ENCODE measurements around the gene C14orf180. TPM values are rescaled to one million over a fixed set of nuclear protein-coding genes. Genes with fewer than 3 reads are reported as not detected.

Gene C14orf180
- total RNA-seq, 3 donors from 2014 or later (not counting 1 experiment from before 2014, with no cell fraction given), result not detected

DNA sequence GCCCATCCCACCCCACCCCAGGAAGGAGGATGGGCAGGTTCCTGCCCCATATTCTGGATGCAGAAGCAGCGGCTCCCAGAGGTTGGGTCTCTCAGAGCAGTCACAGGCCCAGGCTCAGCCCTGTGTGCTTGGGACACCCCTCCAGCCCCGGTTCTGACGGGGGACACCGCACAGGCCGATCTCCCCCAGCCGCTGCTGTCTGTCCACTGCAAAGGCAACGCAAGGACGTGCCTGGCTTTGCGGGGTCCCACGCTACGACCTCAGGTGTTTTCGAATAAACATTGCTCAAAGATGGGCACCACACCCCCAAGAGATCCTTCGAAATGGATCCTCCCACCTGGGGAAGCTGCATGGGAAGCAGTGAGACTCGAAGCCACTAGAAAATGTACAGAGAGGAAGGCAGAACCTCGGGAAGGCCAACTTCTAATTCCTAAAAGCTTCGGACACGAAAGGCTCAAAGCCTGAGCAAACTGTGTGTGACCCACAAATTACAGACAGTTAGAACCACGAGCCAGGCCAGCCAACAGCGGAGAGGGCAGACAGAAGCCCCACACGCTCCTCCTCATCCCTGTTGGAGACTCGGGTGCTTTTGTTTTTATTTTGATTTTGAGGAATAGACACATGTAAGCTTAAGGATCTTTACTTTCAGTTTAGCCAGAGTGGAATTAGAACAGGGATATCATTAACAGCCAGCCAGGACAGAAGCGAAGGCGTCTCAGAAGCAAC is 10.8 kb downstream of the C14orf180 start:
- Histone ChIP-seq H3K27ac (ENCODE audit: low read length) (no peak overlapping the region), H3K36me3 (ENCODE audit: control insufficient read depth, insufficient read depth, low read length) (no peaks in the 10 kb centered on the region), H3K4me3 (ENCODE audit: low read length) (no peak overlapping the region), H3K4me1 (ENCODE audit: control insufficient read depth, insufficient read depth, low read length) (no peaks in the 10 kb centered on the region), H3K9me3 (ENCODE audit: control insufficient read depth, insufficient read depth, low read length) (no peaks in the 10 kb centered on the region), H3K27me3 (ENCODE audit: control insufficient read depth, insufficient read depth, low read length) (no peaks in the 10 kb centered on the region)
- DNase-seq (no peak), ATAC-seq (no peak)
- WGBS (ENCODE audit: insufficient coverage), result 80% methylated on average over 23 of the region's 23 CpGs
- no peaks in the 10 kb centered on the region for H3K36me3 Mint-ChIP-seq
- TF ChIP-seq, protein P1, sequence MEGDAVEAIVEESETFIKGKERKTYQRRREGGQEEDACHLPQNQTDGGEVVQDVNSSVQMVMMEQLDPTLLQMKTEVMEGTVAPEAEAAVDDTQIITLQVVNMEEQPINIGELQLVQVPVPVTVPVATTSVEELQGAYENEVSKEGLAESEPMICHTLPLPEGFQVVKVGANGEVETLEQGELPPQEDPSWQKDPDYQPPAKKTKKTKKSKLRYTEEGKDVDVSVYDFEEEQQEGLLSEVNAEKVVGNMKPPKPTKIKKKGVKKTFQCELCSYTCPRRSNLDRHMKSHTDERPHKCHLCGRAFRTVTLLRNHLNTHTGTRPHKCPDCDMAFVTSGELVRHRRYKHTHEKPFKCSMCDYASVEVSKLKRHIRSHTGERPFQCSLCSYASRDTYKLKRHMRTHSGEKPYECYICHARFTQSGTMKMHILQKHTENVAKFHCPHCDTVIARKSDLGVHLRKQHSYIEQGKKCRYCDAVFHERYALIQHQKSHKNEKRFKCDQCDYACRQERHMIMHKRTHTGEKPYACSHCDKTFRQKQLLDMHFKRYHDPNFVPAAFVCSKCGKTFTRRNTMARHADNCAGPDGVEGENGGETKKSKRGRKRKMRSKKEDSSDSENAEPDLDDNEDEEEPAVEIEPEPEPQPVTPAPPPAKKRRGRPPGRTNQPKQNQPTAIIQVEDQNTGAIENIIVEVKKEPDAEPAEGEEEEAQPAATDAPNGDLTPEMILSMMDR (IDR thresholded peaks at IDR 0.05), result no peak
- intact Hi-C loops (cut with micrococcal nuclease), result no loop called here
- no peak overlapping the region for H3K27ac Mint-ChIP-seq
- H3K4me1 Mint-ChIP-seq, result no peaks in the 10 kb centered on the region
- H3K4me3 Mint-ChIP-seq, result no peak overlapping the region
- no peaks in the 10 kb centered on the region for H3K9me3 Mint-ChIP-seq
- H3K27me3 Mint-ChIP-seq (ENCODE audit: low read depth in 2 of 2), result peaks cover 0 to 5% of the 10 kb centered on the region in 2 donors

DNA sequence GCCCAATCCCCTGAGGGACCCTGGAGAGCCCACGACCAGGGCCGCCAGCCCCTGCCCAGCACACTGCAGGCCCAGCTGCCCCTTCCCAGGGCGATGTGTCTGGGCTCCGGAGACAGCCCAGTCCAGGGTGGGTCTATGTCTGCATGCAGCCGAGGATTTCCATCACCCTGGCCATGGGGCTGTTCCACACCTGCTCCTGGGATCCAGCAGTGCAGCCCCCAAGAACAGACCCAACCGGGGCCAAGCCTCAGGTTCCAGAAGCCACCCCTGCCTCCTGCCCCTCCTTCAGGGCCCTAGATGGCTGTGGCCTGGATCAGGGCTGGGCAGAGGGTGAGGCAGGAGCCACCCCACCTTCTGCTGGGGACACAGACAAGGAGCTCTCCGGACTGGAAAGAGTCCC is 11.5 kb downstream of the C14orf180 start:
- Mint-ChIP-seq H3K27ac (no peak overlapping the region), H3K27me3 (ENCODE audit: low read depth in 2 of 2) (peaks cover 0 to 2% of the 10 kb centered on the region in 2 donors), H3K4me3 (no peak overlapping the region), H3K36me3 (no peaks in the 10 kb centered on the region), H3K4me1 (no peaks in the 10 kb centered on the region), H3K9me3 (no peaks in the 10 kb centered on the region)
- no peaks in the 10 kb centered on the region for H3K27me3 ChIP-seq (ENCODE audit: control insufficient read depth, insufficient read depth, low read length)
- H3K4me1 ChIP-seq (ENCODE audit: control insufficient read depth, insufficient read depth, low read length), result no peaks in the 10 kb centered on the region
- TF ChIP-seq, protein P1 (IDR thresholded peaks at IDR 0.05), result no peak
- no peak overlapping the region for H3K27ac ChIP-seq (ENCODE audit: low read length)
- ATAC-seq (no peak), DNase-seq (no peak)
- WGBS (ENCODE audit: insufficient coverage), result 79% methylated on average over 7 of the region's 7 CpGs
- intact Hi-C loops (cut with micrococcal nuclease), result no loop called here
- no peaks in the 10 kb centered on the region for H3K9me3 ChIP-seq (ENCODE audit: control insufficient read depth, insufficient read depth, low read length)
- H3K36me3 ChIP-seq (ENCODE audit: control insufficient read depth, insufficient read depth, low read length), result no peaks in the 10 kb centered on the region
- H3K4me3 ChIP-seq (ENCODE audit: low read length), result no peak overlapping the region

DNA sequence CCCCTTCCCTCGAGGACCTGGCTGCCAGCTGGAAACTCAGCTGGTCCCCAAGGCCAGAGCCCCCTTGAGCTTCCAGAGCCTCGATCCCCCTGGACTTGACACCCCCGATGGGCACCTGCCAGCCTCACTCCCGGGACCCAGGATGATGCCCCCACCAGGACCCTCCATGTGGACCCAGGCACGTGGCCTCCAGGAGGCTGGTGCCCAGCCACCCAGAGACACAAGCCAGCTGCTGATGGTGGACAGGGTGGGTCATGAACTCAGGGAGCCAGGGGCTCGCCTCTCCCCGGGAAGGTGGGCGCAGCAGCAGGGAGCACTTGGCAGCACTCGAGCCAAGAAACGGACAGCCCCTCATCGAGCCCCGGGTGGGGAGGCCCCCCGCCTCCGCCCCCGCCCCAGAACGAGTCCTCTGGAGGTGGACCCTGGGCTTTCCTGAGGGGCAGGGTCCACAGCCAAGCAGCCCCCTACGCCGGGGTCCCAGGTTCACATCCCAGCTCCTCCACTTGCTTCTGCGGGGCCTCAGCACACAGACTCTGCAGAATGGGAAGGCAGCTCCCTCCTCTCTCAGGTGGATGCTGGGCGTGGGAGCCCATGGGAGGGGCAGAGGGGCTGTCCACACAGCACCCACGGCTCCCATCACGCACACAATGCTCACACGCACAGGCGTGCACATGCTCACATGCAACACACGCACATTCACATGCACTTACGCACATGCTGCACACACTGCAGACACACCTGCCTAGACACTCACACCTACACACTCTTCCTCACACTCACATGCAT is 12.1 kb downstream of the C14orf180 start:
- Histone ChIP-seq H3K27ac (ENCODE audit: low read length) (no peak overlapping the region), H3K9me3 (ENCODE audit: control insufficient read depth, insufficient read depth, low read length) (no peaks in the 10 kb centered on the region), H3K4me1 (ENCODE audit: control insufficient read depth, insufficient read depth, low read length) (no peaks in the 10 kb centered on the region), H3K4me3 (ENCODE audit: low read length) (no peak overlapping the region), H3K36me3 (ENCODE audit: control insufficient read depth, insufficient read depth, low read length) (no peaks in the 10 kb centered on the region), H3K27me3 (ENCODE audit: control insufficient read depth, insufficient read depth, low read length) (no peaks in the 10 kb centered on the region)
- Mint-ChIP-seq H3K27me3 (ENCODE audit: low read depth in 2 of 2) (peaks cover 0 to 2% of the 10 kb centered on the region in 2 donors), H3K36me3 (no peaks in the 10 kb centered on the region), H3K4me1 (no peaks in the 10 kb centered on the region), H3K9me3 (no peaks in the 10 kb centered on the region), H3K27ac (no peak overlapping the region), H3K4me3 (no peak overlapping the region)
- whole genome bisulfite sequencing (ENCODE audit: insufficient coverage), result 80% methylated on average over 26 of the region's 26 CpGs
- TF ChIP-seq, protein P1 (IDR thresholded peaks at IDR 0.05), result no peak
- ATAC-seq, result no peak
- no peak for DNase-seq
- intact Hi-C loops (cut with micrococcal nuclease), result no loop called here
